Activated naive CD4-positive, alpha-beta T cell treated with Interleukin-2 at 50 U/mL for 16 hours (primary cell): ENCODE measurements around the gene B3GALT6.

ENCODE experiments used
- DNase-seq: peaks from one replicate; pipeline ENCODE4 v3.0.0-alpha.2; 2020

Gene B3GALT6

DNA sequence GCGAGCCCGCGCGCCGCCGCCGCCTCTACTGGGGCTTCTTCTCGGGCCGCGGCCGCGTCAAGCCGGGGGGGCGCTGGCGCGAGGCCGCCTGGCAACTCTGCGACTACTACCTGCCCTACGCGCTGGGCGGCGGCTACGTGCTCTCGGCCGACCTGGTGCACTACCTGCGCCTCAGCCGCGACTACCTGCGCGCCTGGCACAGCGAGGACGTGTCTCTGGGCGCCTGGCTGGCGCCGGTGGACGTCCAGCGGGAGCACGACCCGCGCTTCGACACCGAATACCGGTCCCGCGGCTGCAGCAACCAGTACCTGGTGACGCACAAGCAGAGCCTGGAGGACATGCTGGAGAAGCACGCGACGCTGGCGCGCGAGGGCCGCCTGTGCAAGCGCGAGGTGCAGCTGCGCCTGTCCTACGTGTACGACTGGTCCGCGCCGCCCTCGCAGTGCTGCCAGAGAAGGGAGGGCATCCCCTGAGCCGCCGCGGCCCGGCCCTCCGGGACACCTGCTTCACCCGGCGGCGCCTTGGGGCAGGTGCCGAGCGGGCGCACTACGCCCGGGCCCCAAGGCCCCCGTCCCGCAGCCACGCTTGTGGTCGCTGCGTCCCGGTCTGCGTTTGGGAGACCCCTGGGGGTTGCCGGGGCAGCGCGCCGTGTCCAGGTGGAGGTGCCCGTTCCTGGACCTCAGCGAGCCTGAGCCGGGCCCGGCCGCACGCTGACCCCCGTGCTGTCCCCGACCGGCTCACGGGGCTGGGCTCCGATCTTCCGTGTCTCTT lies 944 bp downstream of the B3GALT6 start:
- no peak for DNase-seq

DNA sequence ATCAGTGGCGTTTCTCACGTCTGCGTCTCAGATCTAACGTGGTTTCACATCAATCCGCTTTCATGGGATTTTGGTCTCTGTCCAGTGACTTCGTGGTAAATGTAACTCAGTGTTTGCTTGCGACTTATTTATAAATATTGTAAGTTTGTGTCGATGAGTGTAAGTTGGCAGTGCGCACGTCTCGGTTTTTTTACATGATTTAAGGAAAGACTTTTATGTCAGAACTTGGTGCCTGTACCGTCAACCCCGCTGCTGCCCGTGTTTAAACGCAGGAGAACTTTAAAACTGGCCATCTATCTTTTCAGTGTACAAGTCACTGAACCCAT lies 1.5 kb downstream of the B3GALT6 start:
- DNase-seq = no peak

DNA sequence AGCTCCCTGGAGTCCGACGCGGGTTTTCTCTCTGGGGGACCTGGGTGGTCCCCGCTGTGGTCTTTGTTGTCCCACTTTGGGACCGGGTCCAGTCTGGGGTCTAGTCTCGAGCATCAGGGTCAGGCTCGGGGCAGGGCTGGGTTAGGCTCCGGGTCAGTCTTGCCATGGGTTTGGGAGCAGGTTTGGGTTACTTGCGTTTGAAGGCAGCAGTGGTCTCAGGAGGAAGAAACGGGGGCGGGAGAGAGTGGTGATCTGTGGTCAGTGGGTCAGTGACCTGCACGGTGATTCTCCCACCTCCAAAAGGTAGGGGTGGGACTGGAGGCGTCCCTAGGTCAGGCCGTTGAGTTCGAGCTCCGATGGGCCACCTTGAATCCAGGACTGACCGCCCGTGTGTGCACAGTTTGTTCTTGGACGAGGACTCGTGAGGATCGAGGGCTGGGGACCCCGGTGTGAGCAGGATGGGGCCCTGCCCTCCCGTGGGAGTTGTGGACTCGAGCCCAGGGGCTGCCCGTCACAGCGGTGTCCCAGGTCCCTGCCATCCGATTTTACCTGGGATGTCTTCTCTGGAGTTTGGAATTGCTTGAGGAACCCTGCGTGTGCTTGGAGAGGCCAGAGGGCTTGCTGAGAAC lies 2.3 kb downstream of the B3GALT6 start:
- DNase-seq = no peak

DNA sequence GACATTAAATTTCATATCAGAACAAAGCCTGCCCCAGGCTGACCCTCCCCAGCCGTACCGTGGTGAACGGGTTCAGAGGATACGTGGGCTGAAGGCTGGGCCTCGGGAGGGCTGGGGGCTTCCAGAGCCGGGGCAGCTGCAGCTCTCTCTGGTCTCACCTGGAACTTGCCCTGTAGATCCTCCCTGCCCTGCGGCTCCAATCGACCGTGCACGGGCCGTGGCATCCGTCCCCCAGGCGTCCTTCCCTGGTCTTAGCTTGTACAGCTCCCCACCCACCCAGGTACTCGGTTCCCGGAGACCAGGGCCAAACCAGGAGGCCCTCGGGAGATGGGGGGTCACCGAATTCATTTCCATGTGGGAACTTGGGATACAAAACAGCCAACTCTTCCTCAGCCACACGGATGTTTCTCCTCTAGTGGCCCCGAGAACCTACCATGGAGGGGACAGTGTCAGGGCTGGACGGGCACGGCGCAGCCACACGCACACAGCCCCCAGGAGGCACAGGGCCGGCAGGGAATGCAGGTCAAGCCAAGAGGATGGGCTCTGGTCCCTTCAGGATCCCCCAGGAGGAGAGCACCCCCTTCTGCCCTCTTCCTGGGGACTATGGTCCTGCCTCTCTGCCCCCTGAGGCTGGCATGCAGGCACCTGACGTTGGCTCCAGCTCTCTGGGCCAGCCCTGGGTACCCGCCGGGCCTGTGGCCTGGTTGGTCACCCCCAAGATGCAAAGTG lies 3.1 kb downstream of the B3GALT6 start:
- no peak for DNase-seq

DNA sequence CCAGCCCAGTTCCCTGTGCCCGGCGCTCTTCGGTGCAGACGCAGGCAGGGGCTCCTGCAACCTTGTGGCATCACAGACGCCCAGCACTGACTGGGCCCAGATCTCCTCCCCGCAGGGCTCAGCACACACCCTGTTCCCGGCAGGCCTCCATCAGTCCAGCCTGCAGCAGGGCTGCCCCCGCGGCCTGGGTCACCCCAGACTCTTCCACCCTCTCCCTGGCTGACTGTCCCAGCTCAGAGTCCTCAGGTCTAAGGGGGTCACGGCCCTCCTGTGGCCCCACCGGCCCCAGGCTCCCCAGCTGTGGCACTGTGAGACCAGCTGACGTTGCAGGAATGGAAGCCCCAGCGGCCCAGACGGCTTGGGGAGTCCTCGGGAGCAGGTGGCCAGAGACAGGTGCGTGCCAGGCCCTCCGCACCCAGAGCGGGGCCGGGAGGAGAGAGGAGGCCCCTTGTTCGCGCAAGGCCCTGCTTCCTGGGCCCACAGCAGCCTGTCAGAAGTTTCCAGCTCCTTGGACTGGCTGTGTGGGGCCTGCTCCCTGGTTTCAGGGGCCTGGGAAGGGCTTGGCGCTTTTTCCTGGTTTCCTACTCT lies 4.2 kb downstream of the B3GALT6 start:
- DNase-seq = no peak

DNA sequence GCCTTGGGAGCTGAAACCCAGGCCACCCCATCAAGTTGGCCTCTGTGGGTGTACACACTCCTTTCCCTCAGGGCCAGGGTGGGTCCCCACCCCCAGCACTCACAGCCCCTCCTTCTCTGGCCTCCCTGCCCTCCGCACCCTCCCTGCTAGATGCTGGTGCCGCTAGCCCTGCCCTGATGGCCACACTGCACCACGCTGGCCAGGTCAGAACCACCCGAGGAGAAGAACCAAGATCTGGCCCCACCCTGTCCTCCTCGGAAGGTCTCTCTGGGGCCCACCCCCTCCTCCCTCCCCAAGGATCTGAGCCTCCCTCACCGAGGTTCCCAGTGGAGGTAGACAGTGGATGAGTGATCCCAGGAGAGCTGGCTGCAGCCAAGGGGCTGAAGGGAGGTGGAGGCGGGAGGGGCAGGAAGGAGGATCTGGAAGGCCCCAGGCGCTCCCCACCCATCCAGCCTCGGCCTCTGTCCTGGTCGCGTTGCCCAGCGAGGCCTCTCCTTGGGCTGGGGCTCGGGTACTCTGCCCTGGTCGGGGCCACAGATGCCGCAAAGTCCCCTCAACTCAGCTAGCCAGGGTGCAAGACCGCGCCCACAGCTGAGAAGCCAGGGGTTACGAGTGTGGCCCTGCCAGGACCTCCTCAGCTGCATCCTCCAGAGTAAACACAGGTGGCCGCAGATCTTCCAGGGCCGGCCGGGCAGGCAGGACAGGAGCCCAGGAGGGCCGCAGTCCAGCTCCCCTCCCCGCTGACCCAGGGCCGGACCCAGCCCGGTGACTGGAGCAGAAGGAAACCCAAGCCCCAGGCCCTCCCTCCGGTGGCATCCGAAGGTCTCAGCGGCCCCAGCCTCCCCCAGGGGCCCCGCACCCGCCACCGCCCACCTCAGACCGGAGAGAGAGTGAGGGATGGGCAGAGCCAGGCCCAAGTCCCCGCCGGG lies 5.2 kb downstream of the B3GALT6 start:
- DNase-seq = no peak

DNA sequence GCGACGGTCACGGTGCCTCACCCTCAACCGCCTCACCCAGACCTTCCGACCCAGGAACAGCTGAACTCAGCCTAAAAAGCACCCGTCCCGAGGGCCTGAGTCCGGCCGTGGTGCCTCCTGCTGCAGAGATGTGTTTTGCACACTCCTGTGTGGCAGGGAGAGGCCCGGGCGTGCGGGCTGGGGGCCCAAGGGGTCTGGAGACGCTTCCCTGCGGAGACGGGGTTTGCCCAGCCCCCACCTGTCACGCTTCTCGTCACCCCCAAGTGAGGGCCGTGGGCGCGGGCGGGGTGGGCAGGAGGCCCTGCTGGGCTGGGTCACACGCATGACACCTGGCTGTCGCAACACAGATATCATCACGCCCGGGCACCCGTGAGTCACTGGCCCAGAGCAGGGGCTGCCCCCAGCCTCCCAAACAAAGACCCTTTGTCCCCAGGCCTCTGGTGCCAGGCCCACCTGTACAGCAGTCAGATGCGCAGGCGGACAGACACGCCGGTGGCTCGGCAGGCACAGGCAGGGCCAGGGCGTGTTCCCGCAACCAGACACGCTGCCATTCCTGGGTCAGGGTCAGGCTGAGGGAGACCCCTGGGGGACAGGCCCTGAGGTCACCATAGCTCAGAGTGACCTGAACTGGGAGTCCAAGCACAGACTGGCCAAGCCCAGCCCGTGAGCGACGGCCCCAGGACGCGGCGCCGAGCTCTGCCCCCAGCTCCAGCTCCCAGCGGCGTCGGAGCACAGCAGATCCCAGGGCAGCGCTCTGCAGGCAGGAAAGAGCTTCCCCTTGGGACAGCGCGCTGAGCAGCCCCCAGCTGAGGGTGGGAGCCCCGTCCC lies 6.1 kb downstream of the B3GALT6 start:
- DNase-seq = no peak

DNA sequence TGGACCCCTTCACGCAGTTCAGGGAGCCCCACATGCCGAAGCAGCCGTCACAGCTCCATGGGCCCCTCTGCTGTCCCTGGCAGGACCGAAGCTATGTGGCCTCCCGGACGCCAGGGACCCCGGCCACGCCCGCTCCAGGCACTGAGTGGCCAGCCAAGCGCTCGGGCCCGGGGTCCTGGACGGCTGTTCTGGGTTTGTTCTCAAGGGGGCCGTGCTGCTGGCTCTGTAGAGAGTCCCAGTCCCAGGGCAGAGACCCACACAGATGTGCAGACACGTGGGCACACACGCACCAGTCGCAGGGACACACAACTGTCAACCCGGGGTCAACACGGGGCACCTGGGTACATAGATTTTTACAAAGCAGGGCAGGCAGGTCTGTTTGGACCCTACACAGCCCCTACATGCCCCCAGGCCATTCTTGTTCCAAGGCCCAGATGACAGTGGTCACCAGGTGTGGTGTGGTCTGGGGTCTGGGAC lies 6.7 kb downstream of the B3GALT6 start:
- no peak for DNase-seq

DNA sequence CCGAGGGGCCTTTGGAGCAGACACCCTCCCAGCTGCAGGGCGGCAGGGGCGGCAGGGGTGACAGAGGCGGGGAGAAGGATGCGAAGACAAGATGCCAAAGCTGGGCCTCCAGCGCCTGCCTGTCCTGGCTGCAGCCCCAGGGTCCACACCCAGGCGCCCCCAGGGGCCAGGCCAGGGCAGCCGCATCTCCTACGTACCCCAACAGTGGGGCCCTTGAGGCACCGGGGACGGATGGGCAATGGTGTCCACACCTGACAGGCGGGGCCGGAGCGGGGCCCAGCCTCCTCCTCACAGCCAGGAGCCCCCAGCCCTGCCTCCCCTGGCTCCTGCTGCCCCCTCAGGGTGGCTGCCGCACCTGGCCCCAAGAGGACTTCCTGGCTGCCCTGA lies 7.2 kb downstream of the B3GALT6 start:
- no peak for DNase-seq

DNA sequence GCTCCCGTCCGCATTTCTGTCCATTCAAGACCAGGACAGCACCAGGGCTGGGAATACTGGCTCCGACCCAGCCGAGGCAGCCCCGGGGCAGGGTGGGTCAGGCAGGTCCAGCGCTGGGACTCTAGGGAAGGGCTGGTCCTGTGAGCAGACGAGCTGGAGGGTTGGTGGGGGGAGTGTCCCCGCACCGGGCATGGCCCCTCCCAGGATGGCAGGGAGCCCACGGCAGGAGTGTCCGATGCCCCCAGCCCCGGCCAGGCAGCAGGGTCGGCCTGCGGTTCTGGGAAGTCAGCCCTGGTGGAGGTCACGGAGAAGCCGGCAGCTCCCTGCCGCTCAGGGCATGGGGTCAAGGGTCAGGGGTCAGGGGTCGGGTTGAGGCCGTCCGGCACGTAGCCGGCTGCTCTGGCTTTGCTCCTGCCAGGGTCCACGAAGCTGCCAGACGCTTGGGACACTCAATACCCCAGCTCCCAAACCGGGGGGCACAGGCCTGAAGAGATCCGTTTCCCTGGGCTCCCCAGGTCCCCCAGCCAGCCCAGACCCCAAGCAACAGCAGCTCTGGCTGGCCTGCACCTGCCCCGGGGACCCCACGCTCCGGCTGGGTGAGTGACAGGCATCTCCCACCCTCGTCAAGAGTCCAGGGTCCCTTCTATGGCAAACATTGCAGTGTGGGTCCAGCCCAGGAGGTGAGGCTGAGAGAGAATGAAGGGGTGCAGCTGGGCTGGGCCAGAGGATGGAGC lies 7.7 kb downstream of the B3GALT6 start:
- no peak for DNase-seq

DNA sequence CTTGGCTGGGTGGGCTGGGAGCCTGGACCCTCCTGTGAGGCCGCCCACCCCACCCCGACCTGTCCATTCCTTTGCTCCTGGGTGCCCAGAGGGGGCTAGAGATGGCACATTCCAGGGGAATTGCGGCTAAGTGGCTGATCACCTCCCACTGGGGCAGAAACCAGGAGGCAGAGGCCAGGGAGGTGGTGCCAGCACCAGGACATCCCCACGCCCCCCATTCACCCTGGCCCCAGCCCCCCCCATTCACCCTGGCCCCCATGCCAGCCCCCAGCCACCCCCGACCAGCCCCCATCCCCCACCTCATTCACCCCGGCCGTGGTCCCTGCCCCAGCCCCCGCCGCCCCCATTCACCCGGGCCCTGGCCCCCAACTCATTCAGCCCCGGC lies 8.3 kb downstream of the B3GALT6 start:
- DNase-seq = no peak

DNA sequence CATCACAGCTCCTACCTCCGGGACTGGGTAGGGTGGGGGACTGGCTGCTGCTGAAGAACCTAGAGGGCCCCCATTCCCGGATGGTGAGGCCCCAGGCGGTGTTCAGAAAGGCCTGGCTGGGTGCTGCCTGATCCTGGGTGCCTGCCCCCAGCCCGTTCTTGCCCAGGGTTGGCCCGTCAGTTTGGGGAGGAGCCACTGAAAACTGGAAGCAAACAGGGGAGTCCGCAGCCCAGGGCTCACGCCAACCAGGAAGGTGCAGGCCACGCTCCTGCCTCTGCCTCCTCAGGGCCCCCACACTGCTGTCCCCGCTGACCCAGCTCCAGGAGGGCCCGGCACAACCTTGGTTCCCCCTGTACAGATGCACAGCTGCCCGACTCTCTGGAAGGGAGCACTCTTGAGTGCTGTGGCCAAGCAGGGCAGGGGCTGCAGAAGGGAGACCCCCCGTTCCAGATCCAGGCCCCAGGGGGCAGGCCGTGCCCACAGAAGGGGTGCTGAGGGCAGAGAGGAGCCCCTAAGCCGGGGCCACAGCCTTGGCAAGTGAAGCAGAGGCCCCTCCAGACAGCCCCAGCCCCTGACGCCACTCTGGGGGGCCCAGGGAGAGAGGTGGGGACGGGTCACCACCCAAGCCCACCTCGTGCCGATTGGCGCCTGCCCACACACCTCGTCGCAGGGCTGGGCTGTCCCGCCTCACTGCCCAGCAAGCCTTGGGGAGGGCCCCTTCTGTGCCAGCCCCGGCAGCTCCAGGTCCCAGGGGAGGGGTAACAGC lies 9.0 kb downstream of the B3GALT6 start:
- DNase-seq = no peak

DNA sequence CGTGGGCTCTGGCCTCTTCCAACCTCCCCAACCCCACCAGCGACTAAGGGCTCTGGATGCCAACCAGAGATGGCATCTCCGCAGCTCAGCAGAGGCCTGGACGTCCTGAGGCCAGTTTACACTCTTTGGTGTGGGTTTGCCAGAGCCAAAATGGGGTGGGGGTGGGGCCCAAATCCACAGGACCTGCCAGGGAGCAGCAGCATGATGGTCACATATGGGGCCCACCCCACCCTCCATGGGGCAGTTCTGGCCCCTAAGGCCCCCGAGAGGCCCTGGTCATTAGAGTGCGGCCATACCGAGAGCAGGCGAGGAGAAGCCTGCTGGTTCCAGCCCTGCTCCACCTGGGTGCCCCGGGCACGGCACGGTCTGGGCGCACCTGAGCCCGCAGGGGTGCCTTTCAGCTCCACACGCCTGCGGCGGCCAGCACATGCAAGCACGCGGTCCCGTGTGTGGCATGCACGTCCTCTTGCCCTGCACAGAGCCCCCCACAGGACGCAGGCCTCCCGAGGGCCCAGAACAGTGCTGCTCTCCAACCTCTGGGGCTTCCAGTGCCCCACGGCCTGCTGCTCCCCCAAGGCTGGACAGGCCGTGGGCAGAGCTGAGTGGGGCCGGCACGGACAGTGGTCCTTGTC lies 9.7 kb downstream of the B3GALT6 start:
- no peak for DNase-seq

DNA sequence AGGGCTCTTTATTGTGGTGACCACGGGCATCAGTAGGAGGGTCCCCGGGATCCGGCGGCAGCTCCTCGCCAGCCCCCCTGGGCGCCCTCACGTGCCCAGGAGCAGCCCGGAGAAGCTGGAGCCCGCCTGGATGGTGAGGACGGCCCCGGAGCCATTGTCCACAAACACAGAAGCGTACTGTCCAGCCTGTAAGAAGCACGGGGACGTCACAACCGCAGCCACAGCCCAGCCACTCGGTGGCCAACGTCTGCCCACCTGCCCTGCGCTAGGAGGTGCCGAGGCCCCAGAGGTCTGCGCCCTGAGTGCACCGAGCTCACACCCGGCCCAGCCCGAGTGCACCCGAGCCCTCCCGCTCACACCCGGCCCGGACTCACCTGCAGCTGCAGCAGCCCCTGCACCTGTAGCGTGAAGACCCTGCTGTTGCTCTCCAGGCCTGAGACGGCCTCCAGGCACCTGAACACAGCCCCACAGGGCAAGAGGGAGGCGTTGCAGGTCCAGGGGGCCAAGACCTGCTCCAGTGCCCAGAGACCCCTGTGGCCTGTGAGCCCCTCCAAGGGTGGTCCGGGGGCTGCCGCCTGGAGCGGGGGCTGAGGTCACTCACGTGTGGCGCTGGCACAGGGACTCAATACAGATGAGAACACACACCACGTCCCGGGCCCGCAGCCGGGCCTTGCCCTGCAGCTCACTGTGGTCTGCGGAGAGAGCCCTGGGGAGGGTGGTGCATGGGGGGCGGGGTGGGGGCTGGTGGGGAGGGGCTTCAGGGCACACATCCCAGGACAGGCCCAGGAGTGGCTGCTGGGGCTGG lies 10.6 kb downstream of the B3GALT6 start:
- no peak for DNase-seq

DNA sequence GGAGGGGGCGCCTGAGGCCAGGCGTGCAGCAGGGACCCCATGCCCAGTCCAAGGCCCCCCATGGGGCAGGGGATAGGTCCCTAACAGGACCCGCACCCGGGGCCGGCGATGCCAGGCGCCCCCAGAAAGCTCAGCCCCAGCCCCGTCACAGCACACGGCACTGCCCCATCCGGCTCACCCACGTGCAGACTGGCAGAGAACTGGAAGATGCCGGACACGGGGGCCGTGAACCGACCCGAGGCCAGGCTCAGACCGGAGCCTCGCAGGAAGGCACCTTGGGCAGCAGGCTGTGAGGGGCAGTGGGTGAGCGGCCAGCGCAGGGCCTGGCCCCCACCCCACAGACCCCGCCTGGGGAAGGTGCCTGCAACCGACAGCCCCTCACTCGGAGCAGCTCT lies 11.2 kb downstream of the B3GALT6 start:
- no peak for DNase-seq

DNA sequence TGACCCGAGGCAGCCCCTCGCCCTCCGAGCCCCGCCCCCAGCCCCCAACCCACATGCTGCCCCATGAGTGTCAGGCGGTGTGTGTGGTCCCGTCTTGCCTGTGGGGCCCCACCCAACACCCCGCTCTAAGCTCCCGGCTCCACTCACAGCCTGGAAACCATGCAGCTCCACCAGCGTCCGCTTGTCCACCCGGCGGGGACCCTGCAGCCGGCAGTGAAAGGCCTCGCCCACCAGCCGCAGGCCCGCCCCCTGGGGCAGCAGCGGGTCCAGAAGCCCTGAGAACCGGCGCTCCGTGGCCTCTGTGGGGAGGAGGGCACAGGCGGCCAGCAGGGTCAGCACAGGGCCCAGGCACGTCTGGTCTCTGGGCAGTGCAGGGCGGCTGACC lies 11.8 kb downstream of the B3GALT6 start:
- no peak for DNase-seq

DNA sequence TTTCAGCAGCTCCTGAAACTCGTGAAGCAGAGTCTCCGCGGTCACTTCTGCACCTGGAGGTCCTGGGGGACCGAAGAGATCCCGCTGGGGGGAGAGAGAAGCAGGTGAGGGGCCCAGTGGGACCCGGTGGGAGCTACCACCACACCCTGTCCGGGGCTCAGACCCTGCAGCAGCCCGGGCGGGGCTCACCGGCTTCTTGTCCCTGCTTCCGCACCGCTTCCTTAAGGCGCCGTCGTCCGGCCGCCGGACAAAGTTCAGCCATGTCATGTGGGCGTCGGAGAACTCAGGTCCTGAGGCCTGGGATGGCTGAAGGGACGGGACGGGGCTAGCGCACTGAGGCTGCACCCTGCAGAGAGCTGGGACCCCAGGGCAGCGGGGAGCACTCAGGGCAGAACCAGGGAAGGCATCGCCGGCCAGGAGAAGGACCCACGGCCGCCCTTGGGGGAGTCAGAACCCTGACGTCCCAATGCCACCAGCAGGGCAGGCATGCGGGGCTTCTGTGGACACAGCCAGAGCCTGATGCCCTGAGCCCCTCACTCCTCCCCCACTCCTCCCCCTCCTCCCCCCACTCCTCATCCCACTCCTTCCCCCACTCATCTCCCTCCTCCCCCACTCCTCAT lies 12.3 kb downstream of the B3GALT6 start:
- no peak for DNase-seq

DNA sequence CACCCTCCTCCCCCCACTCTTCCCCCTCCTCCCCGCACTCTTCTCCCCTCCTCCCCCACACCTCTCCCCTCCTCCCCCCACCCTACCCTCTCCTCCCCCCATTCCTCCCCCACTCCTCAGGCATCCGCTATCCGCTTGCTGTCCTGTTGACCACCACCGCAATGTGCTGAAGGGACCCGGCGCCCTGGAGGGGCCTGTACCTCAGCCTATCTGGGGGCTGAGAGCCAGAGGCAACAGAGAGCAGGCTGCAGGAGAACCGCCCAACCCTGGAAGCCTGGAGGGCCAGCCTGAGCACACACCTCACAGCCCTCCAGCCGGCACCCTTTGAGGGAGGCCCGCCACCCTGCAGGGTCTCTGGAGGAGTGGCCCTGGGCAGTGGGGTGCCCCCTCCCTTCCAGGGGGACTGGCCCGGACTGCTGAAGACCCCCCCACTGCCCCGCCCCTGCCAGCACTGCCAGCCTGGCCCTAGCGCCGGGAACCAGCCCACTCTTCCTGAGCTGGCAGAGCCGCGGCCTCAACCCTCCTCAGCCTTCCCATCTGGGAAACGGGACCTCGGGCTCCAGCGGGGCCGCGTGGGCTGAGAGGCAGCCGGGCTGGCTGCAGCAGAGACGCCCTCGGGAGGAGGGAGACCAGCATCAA lies 13.3 kb downstream of the B3GALT6 start:
- no peak for DNase-seq
